ENCODE results near the gene TANGO2.

TANGO2 gene

DNA sequence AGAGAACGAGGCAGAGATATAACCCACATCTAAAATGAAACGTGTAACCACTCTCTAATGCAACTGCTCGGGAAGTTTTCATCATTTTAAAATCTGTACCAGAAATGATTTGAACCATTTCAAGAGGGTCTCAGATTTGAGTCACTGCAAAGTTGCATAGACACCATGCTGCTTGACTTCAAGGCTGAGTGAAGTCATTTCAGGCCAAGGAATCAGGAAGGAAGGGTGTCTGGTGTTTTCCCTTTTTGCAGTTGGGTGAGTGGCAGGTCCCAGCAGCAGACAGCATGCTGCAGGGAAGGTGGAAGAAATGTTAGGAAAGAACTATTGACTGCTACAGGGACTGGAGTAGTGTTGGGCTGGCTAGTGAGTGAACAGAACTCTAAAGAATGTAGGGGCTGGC lies 16.5 kb downstream of the TANGO2 start:
- no peak for TF ChIP-seq CTCF (IDR thresholded peaks at IDR 0.05)

DNA sequence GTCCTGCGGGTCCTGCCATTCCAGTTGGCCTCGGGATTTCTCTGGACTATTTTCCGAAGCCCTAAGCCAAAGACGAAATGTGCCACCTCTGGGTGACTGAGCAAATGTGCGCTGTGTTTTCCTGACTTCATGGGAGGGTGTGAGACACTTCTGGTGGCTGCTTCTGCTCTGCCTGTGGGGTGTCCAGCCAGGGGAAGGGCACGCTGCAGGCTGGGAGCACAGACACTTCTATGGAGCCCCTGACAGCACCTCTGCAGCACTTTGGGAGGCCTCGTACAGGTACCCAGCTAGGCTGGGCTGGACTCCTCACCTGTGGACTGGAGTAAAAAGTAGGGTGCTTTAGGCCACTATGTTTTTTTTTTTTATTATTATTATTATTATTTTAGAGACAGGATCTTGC lies 17.7 kb downstream of the TANGO2 start:
- no peak for TF ChIP-seq CTCF (IDR thresholded peaks at IDR 0.05)

- TF ChIP-seq CTCF (IDR thresholded peaks at IDR 0.05): no peak
Observed at GRCh38 chr22:20039683-20040325, 18.9 kb downstream of the TANGO2 start.

- no peak for TF ChIP-seq CTCF (IDR thresholded peaks at IDR 0.05)
Observed at GRCh38 chr22:20040327-20041200, 19.7 kb downstream of the TANGO2 start.

GRCh38 chr22:20043057-20043996 lies 22.4 kb downstream of the TANGO2 start:
- TF ChIP-seq CTCF (IDR thresholded peaks at IDR 0.05): no peak

GRCh38 chr22:20043997-20044342 lies 23.1 kb downstream of the TANGO2 start:
- no peak for TF ChIP-seq CTCF (IDR thresholded peaks at IDR 0.05)

DNA sequence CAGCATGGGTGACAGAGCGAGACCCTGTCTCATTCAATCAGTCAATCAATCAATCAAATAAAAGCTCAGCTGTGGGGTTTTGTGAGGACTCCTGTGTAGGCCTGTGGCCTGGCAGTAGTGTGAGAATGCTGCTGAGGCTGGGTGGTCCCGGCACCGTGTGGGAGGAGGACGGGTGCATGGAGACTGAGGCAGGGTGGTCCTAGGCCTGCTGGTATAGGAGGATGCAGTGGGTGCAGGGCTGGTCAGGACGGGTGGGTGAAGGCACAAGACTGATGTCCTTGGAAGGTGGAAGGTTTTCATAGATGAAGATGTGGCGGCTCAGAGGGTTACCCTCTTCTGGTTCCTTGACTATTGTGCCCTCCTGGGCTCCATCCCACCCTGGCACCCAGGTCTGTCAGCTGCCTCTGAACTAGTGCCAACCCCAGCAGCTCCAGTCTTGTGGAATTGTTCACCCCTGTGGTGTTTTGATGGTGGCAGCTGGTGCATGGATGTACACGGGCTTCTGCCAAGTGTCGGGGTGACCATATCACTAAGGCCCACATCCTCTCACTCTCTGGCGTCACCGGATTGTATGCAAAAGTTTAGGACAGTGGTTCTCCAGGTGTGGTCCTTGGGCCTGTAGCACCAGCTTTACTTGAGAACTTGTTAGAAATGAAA lies 23.7 kb downstream of the TANGO2 start:
- TF ChIP-seq CTCF (IDR thresholded peaks at IDR 0.05): no peak

All from LNCAP (cell line).